Activated T-cell treated with anti-CD3 and anti-CD28 coated beads for 48 hours (primary cell): ENCODE measurements around the gene SH3BGRL2.
A peak's percentile ranks its signal among the peaks of the same experiment; 100 is the strongest.

ENCODE experiments used
- DNase-seq: peaks from one replicate; pipeline ENCODE4 v3.0.0-alpha.2; 2020; ENCODE audit warnings: low read depth

SH3BGRL2 gene

DNA sequence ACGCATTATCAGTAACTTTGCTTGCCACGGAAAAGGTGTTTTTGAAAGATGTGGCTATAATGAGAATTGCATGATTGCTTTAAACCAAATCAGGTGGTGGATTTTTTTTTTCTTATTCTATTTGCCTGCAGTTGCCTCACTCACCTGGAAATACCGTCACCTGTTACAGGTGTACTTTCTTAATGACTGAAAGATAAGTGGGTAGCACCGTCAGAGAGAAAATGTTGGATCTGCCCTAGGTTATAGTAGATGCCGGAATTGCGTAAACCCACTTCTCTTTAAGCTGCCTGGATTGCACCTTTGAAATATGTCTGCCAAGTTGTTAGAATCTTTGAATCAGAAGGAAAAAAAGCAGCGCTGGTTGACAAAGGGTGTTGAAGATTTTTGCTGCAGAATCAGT lies 68.5 kb downstream of the SH3BGRL2 start:
- DNase-seq: no peak

DNA sequence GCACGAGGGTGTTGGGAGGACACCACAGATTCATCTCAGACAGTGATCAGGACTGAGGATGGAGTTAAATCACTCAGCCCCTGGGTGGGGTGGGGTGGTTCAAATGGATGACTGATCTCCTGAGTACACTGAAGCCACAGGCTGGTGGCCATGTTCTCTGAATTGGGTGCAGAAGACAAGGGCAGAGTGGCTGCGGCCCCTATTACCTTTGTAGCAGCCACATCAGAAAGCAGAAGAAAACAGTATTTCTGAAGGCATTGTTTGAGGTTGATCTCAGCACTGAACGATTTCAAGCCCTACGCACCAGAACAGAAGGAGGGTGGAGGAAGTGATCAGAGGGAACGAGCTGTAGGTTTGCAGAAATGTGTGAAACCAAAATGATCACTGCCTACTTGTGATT lies 71.6 kb downstream of the SH3BGRL2 start:
- peak; percentile 2 for DNase-seq

DNA sequence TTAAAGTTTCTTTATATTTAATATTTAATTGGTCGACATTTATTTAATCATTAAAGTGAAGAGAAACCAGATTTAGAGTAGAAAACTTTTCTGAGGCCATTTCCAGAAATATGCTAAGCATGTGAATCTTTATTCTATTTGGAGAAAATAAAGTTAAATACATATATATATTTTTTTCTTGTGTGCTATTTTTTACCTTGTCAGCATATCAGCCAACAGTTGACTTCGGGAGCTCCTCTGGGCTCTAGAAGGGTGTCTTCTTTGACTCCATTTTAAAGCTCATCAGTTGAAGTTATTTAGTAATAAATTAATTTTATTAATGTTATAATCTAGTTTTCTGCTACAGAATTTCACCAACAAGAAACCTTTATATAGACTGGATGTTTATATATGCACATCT lies 73.1 kb downstream of the SH3BGRL2 start:
- no peak for DNase-seq

DNA sequence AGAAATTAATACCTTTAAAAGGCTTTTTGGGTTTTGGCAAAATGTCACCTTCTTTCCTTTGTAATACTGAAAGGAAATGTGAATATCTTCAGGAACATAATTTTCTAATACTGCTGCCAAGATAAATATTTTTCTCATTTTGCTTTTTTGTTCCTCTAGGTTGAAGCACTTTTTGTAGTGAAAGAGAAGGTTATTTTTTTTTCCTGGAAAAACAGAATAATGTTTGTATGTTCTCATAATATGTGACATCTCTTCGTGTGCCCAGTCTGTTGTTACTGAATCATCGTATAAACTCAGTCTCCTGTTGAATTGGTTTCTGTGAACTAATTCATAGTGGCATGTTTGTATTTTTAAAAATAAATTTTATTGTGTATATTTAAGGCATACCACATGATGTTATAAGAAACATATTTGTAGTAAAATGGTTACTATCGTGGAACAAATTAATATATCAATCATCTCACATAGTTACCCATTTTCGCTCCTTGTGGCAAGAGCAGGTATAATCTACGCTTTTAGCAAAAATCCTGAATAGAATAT lies 74.4 kb downstream of the SH3BGRL2 start:
- DNase-seq: no peak

DNA sequence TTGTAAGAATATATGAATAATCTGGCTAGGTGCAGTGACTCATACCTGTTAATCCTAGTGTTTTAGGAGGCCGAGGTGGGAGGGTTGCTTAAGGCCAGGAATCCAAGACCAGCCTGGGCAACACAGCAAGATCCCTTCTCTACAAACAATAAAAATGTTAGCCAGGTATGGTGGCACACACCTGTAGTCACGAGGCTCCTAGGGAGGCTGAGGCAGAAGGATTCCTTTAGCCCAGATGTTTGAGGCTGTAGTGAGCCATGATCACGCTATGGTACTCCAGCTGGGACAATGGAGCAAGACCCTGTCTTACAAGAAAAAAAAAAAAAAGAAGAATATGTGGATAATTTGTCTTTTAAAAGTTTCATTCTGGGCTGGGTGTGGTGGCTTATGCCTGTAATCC lies 75.4 kb downstream of the SH3BGRL2 start:
- DNase-seq: no peak

DNA sequence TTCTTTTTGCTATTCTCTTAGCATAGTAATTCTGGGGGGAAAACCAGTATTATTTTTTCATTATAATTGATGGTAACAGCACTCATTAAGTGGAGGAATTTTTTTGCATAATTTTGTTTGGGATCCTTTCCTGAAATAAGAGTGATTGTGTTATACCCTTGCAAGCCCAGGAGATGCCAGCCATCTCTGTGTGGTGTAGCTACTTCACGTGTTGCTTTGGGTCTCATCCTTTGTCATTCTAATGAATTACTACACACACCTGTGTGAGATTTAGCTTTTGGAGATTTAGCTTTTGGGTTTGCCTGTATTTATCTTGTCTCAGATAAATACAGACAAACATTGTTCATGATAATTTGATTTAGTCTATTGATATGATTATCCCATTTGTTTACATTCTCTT lies 76.5 kb downstream of the SH3BGRL2 start:
- no peak for DNase-seq

DNA sequence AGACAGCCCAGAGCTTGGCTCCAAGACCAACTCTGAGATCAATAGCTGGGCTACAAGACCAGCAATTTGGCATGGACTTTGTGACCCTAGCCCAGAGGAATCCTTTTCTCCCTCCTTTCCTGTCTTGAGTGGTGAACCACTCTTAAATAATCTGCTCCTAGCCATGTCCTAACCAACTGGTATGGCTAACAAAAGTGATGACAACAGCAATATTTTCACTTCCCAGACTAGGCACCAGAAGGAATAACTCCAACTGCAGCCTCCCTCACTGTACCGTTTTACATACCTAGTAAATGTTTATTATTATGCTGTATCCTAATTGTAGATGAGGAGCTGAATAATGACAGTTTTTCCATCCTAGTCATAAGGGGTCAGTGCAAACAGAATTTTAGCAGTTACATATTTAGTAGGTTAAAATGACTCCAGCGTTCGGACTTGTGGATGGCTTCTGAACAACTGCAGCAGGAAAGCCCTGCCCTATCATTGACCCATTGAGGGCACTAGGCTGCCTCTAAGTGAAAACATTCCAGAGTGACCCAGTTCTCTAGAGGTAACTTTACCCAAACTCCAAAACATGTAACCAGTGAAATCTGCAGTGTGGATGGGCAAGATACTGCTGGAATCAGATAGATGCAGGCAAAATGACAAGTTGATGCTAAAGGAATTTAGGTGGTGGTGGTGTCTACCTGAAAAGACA lies 77.1 kb downstream of the SH3BGRL2 start:
- no peak for DNase-seq

DNA sequence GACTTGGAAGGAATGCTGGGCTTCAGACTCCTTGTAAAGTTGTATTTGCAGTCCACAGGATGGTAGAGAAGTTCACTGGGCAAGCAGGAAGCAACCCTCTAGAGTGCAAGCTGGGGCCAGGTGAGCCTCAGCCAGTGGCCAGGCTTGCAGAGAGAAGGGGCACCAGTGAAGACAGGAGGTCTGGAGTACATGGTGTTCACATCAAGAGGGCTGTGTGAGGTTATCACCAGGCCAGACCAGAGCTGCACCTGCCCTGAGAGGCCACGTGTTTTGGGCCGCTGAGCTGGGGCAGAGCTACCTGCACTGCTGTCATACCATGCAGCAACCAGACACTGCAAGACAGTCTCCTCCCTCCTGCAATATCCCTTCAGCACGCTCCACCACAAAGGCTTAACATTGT lies 79.0 kb downstream of the SH3BGRL2 start:
- no peak for DNase-seq

DNA sequence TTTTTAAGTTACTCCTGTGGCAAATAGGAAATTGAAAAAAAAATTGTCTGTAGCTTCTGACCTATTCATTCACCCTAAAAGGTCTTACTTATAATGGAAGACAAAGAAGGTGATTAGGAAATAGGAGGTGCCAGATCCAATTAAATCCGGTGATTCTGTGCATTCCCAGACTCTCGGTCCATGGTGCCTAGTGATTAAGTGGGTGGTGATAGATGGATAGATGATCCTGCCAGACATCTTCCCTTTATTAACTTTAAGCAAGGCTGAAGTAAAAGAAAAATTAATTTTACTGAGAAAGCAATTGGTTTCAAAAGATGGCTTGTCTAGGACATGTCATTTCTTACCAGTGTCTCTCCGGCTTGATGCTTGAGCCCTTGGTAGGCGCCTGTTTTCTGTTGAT lies 80.0 kb downstream of the SH3BGRL2 start:
- DNase-seq: no peak

DNA sequence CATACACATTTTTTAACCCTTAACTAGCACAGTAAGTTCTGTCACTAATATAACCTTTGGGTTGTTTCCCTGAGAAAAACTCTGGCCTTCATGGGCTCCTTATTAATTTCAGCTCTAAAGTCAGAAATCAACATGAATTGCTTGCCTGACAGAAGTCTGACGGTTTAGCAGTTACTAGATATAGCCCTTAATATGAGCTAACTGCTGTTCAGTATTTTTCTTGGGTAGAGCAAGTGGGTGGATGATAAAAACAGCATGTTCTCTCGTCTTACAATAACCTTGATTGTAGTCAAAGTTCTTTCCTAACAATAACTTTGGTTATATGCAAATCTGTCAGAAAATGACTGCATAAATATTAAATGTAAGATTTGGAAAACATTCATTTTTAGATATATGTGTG lies 81.0 kb downstream of the SH3BGRL2 start:
- no peak for DNase-seq

DNA sequence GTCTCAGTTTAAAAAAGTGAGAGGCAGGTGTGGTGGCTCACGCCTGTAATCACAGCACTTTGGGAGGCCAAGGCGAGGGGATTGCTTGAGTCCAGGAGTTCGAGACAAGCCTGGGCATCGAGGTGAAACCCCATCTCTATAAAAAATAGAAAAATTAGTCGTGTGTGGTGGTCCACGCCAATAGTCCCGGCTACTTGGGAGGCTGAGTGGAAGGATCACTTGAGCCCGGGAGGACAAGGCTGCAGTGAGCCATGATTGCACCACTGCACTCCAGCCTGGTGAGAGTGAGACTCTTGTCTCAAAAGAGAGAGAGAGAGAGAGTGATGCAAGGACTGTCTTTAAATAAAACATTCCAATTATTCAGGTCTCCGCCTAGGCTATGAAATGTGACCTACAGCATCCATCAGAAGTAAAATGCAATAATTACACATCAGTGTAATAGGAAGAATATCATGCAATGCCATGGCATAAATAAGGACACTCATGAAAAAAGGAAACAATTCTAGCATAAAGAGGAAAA lies 81.5 kb downstream of the SH3BGRL2 start:
- DNase-seq: no peak

DNA sequence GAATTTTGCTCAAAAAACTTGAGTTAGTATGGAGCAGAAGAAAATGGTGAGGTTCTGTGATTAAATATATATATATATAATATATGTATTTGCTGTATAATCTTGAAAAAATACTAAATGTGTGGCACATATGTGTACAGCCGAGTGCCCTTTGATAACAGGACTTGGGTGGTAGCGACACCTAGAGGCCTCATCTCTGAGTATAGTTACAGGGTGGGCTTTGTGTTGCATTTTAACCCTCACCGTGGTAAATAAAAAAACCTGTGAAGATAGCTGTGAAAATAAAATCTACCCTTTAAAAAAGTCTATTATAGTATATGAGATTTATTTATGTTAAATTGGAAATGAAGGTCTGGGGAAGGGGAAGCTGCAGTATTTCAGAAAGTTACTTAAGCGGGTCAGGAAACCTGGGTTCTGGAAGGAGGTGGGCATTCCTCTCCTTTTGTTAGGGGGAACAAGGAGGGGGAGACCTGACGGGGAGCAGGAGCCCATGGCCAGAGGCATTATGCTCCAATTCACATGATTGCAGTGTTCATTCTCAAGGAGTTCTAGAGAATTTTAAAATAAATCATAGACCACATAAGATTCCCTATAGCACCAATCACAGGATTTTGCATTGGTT lies 82.7 kb downstream of the SH3BGRL2 start:
- no peak for DNase-seq

DNA sequence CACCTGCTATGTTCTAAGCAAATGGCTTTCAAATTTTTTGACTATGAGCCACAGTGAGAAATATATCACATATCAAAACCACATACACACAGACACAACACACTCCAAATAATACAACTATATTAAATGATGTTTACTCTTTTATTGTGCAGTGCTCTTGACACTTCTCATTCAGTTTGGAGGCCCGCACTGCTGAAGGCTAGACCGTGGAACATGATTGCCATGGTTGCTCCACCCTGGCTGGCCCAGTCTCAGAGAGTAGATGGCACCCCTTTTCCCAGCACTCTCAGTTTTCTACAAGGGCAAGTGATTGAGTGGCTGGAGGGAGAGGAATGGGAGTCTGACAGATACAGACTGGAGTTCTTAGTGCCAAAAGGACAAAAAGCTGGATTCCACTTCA lies 86.9 kb downstream of the SH3BGRL2 start:
- no peak for DNase-seq

DNA sequence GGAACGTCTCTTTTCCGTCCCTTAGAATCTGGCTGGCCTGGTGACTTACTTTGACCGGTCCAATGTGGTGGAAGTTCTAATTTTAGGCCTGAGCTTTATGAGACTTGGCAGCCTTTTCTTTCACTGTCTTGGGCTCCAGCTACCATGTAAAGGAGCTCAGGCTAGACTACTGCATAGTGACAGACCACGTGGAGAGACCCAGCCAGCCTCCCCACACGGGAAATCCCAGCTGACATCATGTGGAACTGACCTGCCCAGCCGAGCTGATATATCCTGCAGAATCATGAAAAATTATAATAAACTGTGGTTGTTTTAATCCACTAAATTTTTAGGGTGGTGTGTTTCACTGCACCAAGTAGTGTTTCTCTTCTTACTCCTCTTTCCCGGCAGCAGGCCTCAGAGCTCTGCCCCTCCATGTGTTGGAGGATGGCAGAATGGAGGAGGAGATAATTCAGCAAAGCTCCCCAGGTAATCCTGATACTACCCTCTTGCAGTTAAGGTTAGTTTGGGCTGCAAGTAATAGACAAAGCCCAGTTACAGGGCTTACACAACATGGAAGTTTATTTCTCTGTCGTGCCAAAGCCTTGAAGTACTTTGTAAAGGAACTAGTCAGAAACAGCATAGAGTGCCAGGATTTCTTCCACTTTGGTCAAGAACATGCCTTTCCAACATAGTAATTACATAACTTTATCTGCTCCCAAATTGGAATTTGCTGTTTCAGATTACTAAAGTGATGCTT lies 87.5 kb downstream of the SH3BGRL2 start:
- no peak for DNase-seq

DNA sequence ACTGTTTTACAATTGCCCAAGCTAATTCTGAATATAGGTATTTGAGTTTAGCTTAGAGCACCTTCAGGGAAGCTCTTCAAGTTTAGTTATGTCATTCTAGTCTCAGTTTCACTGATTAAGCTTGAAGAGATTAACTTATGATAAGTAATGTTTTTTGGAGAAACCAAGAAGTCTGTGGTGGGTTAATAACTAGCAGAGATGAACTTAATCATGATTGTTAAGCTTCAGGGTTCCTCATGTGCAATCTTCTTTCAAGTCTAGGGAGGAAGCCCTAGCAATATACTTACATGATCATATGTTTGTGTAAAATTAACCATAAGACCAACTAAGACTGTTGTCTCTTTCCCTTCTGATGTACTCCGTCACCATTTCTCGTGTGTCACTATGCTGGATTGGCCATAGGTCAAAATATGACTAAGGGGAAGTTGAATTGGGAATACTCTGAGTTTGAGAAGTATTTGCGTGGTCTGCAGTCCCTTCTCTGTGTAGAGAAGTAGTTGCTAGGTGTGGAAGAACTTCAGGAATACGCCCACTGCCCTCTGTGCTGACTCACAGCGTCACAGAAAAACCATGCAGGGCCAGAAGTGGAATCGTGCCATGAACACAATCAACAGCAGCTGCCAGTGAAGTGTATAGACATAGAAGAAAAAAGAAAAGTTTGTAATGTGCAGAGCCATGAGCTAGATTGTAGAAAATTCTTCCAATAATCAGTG lies 88.3 kb downstream of the SH3BGRL2 start:
- no peak for DNase-seq

DNA sequence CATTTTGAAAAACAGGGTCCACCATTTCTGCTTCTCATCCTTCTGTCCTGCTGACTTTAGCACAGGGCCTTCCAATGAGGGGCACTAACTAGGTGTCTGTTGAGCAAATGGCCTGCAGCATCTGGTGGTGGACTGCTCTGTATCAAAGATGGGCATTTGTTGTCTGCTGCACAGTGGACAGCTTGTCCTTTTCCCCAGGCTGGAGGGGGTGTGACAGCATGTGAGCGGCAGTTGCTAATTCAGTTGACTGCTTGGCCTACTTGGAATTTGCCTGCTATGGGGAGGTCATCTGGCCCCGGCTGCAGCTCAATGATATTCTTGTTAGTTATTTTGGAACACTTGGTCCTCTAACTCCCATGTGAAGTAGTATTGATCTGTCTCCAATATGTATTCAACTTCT lies 93.7 kb downstream of the SH3BGRL2 start:
- no peak for DNase-seq

DNA sequence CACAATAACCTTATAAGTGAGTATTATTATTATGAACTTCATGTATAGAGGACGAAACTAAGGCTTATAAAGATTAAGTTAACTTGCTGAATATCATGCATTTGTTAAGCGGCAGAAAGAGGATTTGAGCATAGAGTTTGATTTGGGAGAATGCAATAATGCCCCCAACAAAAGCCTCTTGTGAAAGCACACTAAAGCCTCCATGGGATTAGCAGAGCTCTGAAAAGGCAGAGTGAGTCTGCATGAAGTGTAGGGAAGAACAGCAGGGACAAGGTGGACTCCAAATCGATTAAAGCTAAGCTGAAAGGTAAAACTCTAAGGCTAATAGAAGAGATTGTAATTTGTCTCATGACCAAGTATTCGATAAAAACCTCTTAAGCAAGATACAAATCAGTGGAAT lies 100.3 kb downstream of the SH3BGRL2 start:
- no peak for DNase-seq

DNA sequence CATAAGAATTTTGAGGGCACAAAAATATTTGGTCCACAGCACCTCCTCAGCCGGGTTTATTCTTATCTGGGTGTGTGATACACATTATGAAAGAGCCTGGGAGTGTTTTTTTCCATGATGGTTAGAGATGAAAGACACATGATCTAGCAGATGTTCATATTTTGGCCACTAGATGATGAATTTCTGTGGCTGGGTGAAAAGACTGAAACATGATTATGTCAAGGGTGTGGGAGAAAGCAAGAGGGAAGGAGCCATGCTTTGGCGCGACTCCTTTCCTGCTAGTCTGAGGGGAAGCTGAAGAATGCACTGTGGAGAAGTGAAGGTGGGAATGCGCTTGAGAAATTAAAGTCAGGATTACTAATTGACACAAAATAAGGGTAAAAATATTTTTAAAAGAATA lies 102.3 kb downstream of the SH3BGRL2 start:
- DNase-seq: no peak

DNA sequence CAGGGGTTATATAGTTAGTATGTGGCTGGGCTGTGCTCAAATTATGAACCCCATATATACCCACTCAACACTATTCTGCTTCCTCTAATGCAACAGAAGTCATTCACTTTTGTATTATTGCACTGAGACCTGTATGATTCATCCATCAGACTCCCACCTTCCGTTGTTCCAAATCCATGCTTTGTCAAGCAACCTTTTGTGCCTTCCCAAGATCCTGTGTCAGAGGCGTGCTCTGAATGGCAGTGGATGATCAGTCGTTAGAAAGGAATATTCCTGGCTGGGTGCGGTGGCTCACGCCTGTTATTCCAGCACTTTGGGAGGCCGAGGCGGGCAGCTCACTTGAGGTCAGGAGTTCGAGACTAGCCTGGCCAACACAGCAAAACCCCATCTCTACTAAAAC lies 103.2 kb downstream of the SH3BGRL2 start:
- no peak for DNase-seq

DNA sequence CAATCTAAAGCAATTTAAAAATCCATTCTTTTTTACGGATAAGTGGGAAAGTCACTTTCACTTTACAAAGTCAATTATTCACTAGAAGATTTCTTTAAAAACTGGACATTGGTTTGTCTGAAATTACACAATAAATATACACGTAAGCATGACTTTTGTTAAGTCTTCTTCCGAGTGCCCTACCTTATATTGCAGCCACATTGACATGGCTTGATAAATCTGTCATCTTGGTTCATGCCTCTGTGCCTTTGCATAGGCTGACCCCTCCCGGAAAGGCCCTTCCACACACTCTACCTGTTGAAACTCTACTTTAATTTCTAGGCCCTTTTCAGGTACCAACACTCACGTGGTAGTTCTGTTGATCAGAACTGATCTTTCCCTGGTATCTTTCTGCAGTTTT lies 104.1 kb downstream of the SH3BGRL2 start:
- no peak for DNase-seq

DNA sequence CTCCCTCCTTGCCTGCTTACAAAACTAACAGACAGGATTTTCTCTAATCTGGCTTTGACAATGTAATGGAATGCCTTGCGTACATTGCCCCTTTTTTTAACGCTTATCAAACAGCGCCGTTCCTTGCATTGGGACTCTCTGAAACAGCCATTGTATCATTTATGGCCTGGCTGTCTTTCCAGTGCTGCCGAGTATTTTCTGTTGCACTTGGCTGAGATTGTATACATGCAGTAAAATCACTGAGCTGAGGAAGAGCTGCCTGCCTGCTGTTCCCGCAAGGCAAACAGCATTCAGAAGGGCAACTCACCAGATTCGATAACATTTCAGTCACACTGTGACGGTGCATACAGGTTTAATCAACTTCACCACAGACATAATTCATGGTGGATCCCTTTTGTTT lies 106.0 kb downstream of the SH3BGRL2 start:
- DNase-seq: no peak

DNA sequence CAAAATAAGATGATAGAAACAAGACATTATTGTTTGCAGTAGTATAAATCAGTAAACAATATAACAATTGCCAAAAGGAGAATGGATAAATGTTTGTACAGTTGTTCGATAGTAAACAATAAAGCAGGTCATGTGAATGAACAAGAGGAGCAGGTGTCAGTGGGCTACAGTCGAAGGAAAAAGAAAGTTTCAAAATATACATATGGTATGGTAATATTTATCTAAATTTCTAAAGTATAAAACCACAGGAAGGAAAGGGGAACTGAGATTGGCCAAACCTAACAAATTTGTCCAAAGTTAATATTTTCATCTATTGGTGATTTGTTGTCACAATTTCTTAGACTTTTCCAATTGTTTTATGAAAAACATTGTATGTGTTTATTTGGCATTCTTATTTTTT lies 110.9 kb downstream of the SH3BGRL2 start:
- DNase-seq: no peak
